Measurements from ENCODE around the gene EPAS1.

The EPAS1 gene

DNA sequence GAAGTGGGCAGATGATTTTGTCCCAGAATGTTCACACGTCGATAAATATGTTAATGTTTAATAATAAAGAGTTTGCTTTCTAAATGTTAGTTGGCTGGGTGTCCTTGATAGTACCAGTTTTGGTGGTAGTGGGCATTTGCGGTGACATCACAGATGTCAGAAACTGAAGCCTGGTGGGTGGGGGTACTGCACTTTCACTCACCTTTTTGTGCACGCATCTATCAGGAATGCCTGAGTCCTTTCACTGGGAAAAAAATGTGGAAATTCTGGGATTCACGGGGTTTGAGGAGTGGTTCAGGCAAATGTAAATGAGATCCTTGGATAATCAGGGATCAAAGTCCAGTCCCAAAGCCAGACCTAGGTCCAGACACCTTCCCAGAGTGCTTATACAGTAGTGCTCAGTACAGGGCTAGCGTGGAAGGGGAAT is 3.2 kb downstream of the EPAS1 start:
- DNase-seq (ENCODE audit: low spot score): no peak

DNA sequence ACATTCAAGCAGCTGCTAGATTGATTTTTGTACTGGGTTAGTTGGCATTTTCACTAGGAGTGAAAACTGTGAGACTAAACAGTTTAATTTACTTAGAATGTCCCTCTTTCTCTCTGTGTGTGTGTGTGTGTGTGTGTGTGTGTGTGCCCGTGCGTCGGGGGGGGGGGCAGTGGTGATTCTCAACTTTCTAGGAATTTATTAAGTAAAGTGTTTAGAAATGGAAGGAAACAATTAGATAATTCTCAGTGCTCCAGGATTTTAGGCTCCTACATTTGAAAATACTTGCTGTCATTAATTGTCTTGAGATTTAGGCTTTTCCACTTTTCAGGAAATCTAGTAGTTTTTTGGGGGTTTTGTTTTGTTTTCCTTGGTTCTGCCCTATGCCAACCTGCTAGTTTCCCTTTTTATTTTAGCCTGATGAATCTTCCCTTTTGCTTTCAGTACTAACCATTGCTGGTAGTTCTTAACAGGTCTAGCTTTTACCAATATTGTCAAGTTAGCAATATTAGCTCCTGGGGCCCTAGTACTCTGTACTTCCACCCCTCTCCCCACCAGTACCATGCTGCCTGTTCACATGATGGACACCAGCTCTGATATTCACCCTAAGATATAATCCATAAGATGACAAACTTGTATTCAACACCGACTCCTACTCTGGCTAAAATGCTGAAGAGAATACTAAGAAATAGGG is 4.9 kb downstream of the EPAS1 start:
- DNase-seq (ENCODE audit: low spot score): no peak

DNA sequence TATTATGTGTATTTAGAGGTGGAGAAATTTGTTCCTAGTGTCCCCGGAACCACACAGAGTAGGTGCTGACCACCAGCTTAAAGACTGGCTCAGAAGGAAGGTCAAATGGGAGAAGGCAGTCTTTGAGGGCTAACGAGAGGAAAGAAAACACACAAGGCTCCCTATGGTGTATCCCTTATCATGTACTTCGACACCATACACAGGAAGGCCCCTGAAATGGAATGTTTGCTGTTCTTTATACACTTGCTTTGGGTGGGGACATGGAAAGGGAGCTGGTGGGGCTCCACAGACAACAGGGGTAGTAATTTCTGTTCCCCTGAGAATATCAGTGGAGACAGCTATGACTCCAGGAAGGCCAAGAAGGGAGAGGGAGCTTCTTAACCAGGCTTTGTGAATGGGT is 6.0 kb downstream of the EPAS1 start:
- DNase-seq (ENCODE audit: low spot score): no peak

DNA sequence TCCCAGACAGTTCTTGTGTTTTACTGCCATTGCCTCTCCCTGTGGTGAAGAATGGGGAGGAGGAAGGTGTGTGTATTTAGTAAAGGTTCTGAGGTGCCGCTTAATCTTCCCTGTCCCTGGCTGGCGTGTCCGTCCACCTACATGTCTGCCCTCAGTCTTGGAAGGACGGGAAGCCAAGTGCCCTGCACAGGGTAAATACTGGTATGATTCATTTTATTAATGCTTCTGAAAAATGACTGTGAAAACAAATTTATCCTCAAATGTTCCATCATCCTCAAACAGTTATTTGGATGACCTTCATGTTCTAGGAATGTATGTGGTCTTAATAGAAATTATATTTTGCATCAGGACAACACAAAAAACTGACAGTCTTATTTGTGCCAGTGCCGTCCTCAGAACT is 6.6 kb downstream of the EPAS1 start:
- no peak for DNase-seq (ENCODE audit: low spot score)

DNA sequence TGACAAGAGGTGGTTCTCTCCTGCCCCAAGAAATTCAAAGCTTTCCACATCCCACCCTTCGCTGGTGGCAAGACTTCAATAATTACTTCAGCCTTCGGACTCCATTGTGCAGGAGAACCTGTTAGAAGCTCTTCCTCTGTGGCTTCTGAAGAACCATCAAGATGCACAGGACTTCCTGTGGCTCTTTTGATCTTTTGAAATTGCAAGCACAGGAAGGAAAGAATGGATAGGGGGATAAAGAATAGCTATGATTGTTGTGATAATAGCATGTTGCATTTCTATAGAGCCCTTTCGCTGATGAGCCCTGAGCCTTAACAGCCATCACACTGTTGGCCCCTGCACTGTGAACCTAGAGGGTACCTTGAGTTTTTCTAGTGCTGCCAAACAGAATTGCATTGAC is 7.4 kb downstream of the EPAS1 start:
- no peak for DNase-seq (ENCODE audit: low spot score)

DNA sequence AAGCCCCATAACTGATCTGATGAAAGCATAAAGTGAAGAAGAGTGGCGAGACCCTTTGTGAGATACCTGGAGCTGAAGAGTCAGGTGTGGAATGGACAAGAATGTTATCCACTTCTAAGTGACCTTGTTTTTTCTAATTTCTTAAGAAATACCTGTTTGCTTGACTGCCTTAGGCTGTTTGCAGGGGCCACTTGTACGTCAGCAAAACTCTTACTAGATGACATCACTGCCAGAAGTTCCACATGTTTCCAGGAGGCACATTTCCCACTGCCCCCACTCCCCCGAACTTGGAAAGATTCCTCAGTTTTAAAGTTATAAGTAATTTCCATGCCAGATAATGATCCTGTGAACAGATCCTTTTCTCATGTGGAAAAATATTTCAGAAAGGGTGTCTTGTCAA is 8.0 kb downstream of the EPAS1 start:
- DNase-seq (ENCODE audit: low spot score): no peak

DNA sequence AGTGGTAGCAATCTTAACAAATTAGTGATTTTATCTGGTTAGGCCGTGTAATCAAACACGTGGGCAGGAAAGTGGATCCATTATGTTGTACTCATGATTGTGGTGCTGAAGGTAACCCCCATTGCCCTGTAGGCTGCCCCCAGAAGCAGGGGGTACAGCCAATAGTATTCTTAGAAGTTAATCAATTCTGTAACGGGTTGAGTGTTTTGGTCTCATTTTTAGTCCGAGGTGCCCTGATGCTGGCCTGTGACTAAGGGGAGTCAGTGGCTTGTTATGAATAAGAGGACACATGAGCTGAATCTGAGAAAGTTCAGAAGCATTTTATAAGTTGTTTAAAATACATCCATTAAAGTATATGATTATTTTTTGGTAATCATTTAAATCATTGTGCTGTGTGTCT is 8.6 kb downstream of the EPAS1 start:
- DNase-seq (ENCODE audit: low spot score): no peak

DNA sequence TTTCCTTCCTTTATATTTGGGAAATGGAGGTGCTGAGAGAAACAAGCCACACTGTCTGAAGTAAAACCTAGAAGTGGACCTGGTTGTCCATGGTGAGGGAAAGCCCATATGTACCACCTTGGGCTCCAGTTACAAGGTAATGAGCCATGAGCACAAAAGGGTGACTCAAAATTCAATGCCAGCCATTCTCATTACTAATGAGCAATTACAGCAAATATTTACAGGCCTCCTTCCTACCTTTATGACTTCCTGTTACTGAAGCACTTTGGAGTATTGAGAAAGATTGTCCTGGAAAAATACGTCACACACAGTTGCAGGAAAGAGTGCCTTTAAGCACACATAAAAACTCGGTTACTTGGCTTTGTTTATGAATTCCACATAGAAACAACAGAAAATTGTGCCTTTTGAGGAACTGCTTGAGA is 9.1 kb downstream of the EPAS1 start:
- no peak for DNase-seq (ENCODE audit: low spot score)

DNA sequence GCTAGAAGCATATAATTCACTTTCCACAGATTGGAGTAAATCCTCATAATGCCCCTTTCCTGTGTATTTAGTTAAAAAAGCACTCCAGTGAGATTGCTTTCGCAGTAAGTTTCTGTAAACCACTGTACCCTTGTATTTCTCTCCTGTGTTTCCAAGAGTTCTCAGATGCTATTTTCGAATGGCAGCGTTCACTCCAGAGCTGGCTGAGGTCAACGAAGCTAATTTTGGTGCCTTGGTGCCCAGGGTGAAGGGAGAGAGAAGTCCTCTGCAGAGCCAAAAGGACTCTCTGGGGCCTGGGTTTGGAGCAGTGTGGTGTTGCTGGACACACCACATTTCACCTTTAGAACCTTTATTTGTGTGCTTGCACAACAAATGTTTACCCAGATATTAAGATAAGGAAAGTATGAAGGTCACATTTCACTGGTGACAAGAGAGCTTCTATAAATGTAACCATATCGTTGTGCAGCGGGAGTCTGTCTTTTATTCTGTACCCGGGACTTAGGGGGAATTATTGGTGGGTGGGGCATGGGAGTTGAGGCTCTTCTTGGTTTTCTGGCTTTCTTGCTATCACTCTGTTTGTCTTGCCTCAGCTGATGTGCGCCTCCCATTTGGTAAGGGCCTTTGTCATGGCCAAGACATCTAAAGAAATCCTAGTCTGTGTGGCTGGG is 9.9 kb downstream of the EPAS1 start:
- no peak for DNase-seq (ENCODE audit: low spot score)

DNA sequence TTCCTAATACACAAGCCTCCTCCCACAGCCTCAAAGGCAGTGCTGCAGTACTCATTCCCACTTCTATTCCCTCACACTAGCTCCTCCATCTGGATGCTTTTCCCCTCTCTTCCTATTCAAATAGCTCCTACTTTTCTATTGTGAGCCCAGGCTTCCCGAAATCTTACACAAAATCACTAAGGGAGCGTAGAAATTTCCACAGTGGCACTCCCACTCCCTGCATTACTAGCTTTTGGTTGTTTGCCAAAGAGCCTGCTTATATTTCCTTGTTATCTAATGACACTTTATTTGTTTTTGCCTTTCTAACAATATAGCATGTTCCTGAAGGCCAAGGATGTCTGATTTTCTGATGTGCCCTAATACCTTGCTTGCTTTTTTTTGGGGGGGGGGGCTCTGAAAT is 10.9 kb downstream of the EPAS1 start:
- DNase-seq (ENCODE audit: low spot score): no peak

DNA sequence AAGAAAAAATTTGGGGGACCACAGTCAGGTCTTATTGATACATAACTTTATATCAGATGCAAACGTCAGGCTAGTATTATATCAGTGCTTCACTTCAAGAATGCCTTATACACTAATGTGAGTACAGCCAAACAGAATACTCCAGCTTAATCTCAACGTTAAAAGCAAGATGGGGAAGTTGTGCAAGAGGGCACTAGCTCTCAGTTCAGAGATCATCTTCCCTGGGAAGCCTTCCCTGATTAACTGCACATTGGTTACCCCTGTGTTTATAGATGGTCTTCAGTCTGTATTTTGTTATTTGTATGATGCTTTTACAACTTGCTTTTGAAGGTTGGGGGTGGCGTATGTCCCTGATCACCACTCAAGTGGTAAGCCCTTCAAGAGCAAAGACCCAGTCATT is 11.4 kb downstream of the EPAS1 start:
- no peak for DNase-seq (ENCODE audit: low spot score)

DNA sequence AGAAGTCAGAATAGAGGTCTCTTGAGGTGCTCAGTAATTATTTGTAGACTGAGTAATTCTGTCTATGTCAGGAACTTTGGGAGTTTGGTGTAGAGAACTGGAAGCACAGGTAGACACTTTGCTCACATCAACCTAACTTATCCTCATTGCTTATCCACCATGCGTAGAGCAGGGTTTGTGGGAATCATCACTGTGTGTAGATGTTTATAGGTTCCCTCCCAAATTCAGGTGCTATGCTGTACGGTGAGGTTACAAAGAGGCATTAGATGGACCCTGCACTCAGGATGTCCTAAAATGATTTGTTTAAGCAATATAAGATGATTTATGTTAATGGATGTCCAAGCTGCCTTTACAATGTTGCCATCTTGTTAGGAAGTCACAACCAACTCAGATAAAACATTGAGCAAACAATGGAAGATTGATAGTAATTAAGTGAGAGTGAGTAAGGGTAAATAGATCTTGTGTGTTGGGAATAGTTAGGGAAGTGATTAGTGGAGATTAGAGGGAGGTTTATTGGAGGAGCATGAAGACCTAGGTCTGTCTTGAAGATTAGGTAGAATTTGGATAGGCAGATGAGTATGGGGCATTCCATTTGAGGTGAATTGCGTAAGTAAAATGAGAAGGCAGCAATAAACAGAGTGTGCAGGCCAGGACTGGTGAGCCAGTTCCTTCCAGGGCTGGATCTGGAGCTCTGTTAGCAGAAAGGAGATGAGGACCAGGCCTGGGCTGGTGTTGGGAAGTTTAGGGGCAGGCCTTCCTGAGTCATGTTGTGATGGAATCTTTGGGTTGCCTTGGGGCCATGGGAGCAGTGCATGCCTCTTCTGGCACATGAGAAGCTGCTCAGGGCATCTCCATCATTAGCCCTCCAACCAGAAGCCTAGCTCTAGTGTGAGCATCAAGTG is 12.1 kb downstream of the EPAS1 start:
- DNase-seq (ENCODE audit: low spot score): no peak

DNA sequence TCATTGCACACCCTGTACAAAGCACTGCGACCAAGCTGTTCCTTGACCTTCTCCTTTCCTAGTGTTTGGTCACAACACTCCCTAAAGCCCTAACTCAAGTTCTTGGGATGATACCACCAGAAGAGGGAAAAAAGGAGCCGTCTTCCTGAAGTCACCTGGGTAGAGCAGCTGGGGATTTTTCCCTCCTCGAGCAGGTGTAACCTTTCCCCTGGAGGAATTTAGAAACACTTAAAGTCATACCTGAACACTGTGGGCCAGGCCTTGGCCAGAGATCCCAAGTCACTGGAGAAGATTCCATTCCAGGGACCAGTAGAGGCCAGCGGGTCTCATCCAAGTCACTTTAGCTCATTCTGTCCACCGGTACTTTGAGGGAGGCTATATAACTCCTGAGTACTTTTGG is 13.2 kb downstream of the EPAS1 start:
- DNase-seq (ENCODE audit: low spot score): no peak

DNA sequence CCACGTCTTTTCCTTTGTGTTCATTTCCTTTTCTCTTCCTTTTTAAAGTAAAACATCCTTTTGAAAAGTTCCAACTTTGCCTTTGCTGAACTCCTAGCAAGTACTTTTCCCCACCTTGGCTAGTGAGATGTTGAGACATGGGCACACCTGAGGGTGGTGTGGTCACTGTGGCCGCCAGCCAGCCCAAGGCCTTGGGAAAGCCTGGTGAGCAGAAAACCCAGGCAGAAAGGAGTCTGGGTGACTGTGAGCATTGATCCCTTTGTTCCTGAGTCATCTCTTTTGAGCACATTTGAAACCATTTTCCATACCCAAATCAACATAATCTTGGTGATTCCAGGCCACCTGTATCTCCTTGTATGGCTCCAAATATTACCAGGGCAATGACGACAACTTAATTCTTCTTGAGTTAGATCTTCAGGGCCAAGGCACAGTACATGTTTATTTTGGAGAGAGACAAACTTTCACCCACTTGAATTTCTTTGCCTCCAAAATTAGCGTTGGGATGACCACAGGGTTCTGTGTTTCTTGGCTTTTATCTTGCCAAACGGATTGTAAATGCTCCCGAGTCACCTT is 14.5 kb downstream of the EPAS1 start:
- no peak for DNase-seq (ENCODE audit: low spot score)

DNA sequence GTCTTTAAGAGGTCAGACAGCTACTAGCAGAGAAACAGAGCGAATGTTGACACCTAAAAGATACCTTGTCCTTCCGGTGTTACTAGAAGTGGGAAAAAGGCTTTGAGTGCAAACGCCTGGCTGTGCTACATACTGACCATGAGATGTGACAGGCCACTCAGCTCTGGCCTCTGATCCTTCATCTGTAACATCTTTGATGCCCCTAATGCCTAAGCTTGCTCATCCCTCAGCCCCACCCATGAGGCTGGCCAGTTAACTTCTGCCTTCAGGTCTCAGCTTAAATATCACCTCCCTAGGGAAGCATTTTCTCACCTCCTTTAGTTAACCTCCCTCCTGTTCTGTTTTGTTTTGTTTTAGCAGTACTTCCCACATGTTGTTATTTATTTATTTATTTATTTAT is 15.9 kb downstream of the EPAS1 start:
- no peak for DNase-seq (ENCODE audit: low spot score)

DNA sequence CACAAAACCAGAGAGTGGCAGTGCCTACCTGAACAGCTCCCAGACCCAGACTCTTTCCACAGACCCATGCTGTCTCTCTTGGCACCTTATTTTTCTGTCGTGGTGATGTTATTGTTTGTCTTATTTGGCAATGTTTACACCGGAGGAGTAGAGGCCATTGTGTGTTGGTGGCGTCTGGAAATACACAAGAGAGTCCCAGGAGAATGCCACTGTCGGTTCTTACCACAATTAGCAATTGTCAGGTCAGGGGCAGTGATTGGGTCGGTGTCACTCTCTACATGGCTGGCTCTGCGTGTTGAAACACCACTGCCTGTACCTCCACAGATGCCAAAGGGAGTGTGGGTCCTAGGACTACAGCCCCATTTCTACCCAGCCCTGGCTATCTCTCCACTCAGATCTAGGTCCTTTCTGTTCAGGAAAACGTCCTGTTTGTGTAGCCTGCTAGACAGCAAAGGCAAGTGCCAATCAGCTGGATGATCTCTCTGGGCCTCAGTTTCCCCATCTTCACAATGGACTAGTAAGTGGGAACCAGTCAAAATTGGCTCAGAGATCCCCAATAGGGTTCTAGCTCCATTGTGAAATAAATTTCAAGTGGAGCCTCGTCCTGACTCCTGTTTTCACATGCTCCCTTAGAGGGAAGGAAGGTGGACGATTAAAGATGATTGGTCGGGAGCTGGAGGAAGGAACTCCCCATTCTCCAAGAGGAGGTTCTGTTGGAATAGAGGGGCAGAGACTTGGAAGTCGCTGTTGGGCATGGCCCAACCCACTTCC is 17.0 kb downstream of the EPAS1 start:
- DNase-seq (ENCODE audit: low spot score): no peak

DNA sequence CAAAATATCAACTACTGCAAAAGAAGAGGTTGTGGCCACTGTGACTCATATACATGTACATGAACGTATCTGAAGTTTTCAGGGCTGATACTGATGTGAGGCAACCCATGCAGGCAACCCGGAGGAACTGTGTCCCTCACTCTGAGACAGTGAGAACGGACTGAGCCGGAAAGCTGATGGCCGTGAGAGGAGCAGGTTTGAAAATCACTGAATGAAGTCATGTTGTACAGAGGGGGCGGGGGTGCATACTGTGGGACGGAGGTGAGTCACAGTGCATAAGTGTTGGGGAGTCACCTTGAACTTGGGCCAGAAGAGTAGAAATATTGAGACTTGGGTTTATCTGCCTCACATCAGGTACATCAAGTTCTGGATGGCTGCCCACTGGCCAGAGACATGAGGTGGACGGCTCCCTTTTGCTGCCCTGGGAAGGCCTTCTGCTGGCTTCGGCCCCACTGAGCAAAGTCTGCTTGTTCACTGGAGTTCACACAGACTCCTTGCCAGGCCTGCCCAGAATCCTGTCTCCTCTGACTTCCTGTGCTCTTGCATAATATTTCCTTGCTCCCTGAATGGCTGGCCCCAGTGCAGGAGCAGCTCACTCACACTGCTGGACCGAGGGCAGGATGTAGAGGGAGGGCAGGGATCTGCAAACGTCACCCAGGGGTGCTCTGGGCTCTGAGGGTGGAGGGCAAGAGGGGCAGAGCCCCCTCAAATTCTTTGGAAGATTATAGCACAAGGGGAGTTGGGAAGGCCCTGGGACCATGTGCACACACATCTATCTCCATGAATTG is 18.1 kb downstream of the EPAS1 start:
- DNase-seq (ENCODE audit: low spot score): no peak

DNA sequence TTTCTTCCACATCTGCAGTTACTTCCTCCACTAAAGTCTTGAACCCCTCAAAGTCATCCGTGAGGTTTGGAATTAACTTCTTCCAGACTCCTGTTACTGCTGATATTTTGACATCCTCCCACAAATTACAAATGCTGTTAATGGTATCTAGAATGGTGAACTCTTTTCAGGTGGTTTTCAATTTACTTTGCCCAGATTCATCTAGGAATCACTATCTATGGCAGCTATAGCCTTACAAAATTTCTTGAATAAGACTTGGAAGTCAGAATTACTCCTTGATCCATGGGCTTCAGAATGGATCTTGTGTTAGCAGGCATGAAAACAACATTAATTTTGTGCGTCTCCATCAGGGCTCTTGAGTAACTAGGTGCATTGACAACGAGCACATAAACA is 19.9 kb downstream of the EPAS1 start:
- no peak for DNase-seq (ENCODE audit: low spot score)

DNA sequence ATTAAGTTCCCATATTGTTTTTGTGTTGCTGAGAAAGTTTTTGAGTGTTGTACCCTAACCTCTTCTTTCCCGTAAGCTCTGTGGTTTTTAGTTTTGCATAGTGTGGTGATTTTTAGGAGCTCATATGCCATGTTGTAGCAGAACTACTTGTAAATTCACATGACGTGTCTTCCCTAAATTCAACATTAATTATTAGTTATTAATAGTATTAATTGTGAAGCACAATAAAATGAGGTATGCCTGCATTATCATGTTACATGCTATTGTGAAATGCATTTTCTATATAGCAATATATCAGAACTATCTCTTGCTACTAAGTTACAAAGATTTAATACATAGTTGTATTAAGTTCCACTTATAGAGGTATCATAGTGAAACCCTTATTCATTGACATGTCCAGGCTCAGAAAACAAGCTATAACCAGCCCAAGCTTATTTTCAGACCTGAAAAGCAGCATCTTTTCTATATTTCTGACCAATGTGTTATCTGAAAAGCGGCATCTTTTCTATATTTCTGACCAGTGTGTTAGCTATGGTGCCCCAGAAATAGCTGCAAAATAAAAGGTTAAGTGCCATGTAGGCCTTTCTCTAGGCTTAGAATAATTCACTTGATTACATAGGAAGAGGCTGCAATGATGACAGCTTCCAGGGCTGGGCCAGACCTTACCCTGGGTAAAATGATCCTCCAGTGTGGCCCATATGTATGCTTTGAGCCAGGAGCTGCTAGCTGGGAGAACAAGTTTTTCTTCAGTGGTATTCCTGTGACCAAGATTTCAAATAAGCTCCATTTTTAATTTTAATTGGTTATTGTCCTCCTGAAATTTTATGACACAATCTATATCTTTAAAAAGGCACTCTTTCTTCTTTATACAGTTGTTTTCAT is 21.6 kb downstream of the EPAS1 start:
- no peak for DNase-seq (ENCODE audit: low spot score)

DNA sequence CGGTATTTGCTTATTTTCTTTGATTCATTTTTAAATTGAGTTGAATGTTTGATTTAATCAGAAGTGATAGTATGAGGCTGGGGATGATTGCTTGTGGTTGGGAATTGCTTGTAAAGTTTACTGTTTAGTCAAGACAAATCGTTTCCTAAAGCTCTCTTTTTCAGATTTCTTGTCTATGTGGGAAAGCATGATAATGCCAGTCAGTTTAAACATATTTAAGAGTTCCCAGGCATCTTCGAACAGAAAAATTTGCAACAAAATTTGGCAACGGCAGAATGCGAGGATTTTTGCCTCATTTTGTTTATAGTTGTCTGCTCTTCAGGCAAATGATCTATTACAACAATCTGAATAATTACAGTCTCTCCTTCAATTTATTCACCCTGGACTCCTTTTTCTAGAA is 22.5 kb downstream of the EPAS1 start:
- DNase-seq (ENCODE audit: low spot score): no peak

Data from COLO829 (cell line).